CD4-positive, alpha-beta memory T cell (primary cell): ENCODE data around the gene S100A16. TPM values are rescaled to one million over a fixed set of nuclear protein-coding genes. Genes with fewer than 3 reads are reported as not detected.
A peak's percentile ranks its signal among the peaks of the same experiment; 100 is the strongest.

ENCODE experiments used
- CTCF ChIA-PET: fragments of 350-600 bp; sonication (Branson Sonifier 250); formaldehyde crosslinking; loops from one replicate; lab custom pipeline; 2021; ENCODE audit warnings: inconsistent platforms; ENCODE audit not compliant: partially characterized antibody; lab: Charles Lee
- POLR2A ChIA-PET: fragments of 350-600 bp; sonication (Branson Sonifier 250); formaldehyde crosslinking; loops from one replicate; lab custom pipeline; 2021; ENCODE audit not compliant: partially characterized antibody; lab: Charles Lee
- DNase-seq, 5 donors: peaks; one replicate each; pipeline versions ENCODE4 v3.0.0 to v3.0.0-alpha.2; 2020 to 2022; ENCODE audit warnings: mixed read lengths in 1 of 5
- H3K27ac ChIP-seq: one replicate; pipeline ENCODE4 v1.7.0; 2013; ENCODE audit warnings: low read depth, low read length
- H3K27me3 ChIP-seq: 2 replicates; pipeline ENCODE4 v1.7.0; 2013; ENCODE audit warnings: mild to moderate bottlenecking, low read length, moderate library complexity; ENCODE audit not compliant: insufficient read depth
- H3K36me3 ChIP-seq: 2 replicates; pipeline ENCODE4 v1.7.0; 2013; ENCODE audit warnings: mild to moderate bottlenecking, low read length, moderate library complexity; ENCODE audit not compliant: insufficient read depth
- H3K4me1 ChIP-seq: 2 replicates; pipeline ENCODE4 v1.7.0; 2013; ENCODE audit warnings: mild to moderate bottlenecking, low read length, moderate library complexity; ENCODE audit not compliant: insufficient read depth
- H3K4me3 ChIP-seq, 2 donors: one replicate each; pipeline ENCODE4 v1.7.0; 2013; ENCODE audit warnings: low read length in 2 of 2, mild to moderate bottlenecking in 1 of 2
- H3K9me3 ChIP-seq, 2 donors: one replicate each; pipeline ENCODE4 v1.7.0; 2013; ENCODE audit warnings: low read length in 2 of 2, control low read depth in 1 of 2; ENCODE audit not compliant: control insufficient read depth in 1 of 2
- H3K27ac Mint-ChIP-seq, 7 donors: one replicate each; pipeline ENCODE4 v1.8.0; 2020 to 2021; ENCODE audit warnings: mixed read lengths in 7 of 7, mild to moderate bottlenecking in 6 of 7, inconsistent platforms in 3 of 7, moderate library complexity in 3 of 7
- H3K27me3 Mint-ChIP-seq, 2 donors: one replicate each; pipeline ENCODE4 v1.8.0; 2020 to 2021; ENCODE audit warnings: mixed read lengths in 2 of 2
- H3K36me3 Mint-ChIP-seq, 2 donors: one replicate each; pipeline ENCODE4 v1.8.0; 2020 to 2021; ENCODE audit warnings: mixed read lengths in 2 of 2, inconsistent platforms in 1 of 2, mild to moderate bottlenecking in 1 of 2
- H3K4me1 Mint-ChIP-seq, 4 donors: one replicate each; pipeline ENCODE4 v1.8.0; 2020 to 2021; ENCODE audit warnings: mixed read lengths in 4 of 4, mild to moderate bottlenecking in 1 of 4
- H3K4me3 Mint-ChIP-seq, 8 donors: one replicate each; pipeline ENCODE4 v1.8.0; 2020 to 2021; ENCODE audit warnings: mixed read lengths in 8 of 8, mild to moderate bottlenecking in 7 of 8, moderate library complexity in 6 of 8, inconsistent platforms in 3 of 8
- H3K9me3 Mint-ChIP-seq, 8 donors: one replicate each; pipeline ENCODE4 v1.8.0; 2020 to 2021; ENCODE audit warnings: mixed read lengths in 8 of 8, mild to moderate bottlenecking in 5 of 8, inconsistent platforms in 3 of 8, moderate library complexity in 1 of 8
- intact Hi-C: fragments of 100-400 bp; cut with micrococcal nuclease; formaldehyde crosslinking; loops from one replicate; pipeline ENCODE4 v1.15.1; 2023
- polyA plus RNA-seq, 2 donors: library from polyadenylated mRNA; unstranded; fragments of 300-500 nt; fragmentation: Illumina TruSeq; gene quantifications; one replicate each; pipeline ENCODE4 v1.2.3, GENCODE V29; 2021
- total RNA-seq, 2 experiments: library from RNA; stranded (reverse); gene quantifications; one replicate each; pipeline ENCODE4 v1.2.3, GENCODE V29; 2021

Gene S100A16
- total and polyA plus RNA-seq, 4 experiments from 2014 or later, result not detected

DNA sequence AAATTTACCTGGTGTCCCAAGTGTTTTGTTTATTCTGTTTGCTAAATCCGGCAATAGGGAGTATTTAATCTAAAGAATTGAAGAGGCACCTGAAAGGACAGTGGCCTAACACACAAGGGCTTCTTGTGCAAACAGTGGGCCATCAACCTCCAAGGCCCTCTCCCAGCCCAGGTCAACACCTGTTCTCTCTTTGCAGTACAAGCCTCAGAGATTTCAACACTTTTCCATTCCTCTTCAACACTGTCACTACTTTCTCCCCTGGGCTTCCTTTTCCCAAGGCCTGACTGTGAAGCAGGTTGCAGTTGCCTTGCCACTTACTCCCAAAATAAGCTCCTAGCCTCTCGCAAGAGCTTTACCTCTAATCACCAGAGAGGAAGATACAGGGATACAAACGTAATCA is 42.4 kb upstream of the S100A16 start:
- Mint-ChIP-seq H3K27ac (peak overlapping the region in 1 of 7 donors; percentile 10), H3K9me3 (no peaks in the 10 kb centered on the region), H3K36me3 (peaks cover 0 to 6% of the 10 kb centered on the region in 2 donors), H3K4me1 (peaks cover 9 to 25% (median 14%) of the 10 kb centered on the region in 4 donors), H3K27me3 (no peaks in the 10 kb centered on the region), H3K4me3 (no peak overlapping the region)
- POLR2A ChIA-PET, result interaction anchor here (0.8 to 1.2 kb wide), 2 partner anchors 16 to 22 kb away, joined by 3 to 4 read pairs; partner anchors contain the start of gene CHTOP
- intact Hi-C loops, result no loop called here
- H3K4me3 ChIP-seq, result no peak overlapping the region
- no peak for DNase-seq
- peaks cover 19% of the 10 kb centered on the region for H3K4me1 ChIP-seq
- no peaks in the 10 kb centered on the region for H3K36me3 ChIP-seq
- no peaks in the 10 kb centered on the region for H3K27me3 ChIP-seq
- CTCF ChIA-PET, result no interaction called here
- no peaks in the 10 kb centered on the region for H3K9me3 ChIP-seq
- H3K27ac ChIP-seq, result no peak overlapping the region

DNA sequence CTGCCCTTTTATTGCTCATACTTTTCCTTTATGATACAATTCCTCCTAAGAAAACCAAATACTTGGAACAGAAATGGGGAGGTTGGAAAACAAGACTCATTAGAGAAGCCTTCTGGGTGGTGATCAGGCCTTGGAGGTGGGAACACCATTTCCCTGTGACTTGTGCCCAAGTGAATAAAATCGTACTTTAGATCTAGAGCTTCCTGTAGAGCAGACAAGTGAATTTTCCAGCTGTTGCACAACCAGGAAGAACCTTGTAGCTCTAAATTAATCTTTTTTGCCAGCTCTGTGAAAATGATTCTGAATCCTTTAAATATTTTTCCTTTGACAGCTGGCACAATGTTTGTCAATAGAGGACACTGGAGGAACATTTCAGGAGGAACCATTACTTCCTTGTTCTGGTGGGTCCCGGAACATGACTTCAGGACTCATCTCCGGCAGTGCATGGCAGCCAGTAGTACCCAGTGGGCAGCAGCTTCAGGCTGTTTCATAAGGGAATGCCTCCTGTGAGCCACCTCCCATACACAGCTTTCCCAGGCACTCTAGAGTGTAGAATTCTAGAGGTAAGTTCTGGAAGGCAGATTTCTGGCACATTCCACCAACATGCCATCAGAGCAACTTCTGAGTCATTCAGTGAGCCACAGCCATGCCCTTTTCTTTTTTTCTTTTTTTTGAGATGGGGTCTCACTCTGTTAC is 40.0 kb upstream of the S100A16 start:
- H3K27ac ChIP-seq, result no peak overlapping the region
- peaks cover 18% of the 10 kb centered on the region for H3K4me1 ChIP-seq
- no peak overlapping the region for H3K4me3 ChIP-seq
- CTCF ChIA-PET, result interaction anchor here (1.7 to 2.4 kb wide), 2 partner anchors 10 to 14 kb away, joined by 5 read pairs; no protein-coding TSS in a partner anchor
- Mint-ChIP-seq H3K4me3 (no peak overlapping the region), H3K27me3 (no peaks in the 10 kb centered on the region), H3K9me3 (no peaks in the 10 kb centered on the region), H3K36me3 (peaks cover 0 to 2% of the 10 kb centered on the region in 2 donors), H3K27ac (peak overlapping the region in 2 of 7 donors; percentile 44 to 53), H3K4me1 (peaks cover 10 to 29% (median 15%) of the 10 kb centered on the region in 4 donors)
- no peaks in the 10 kb centered on the region for H3K36me3 ChIP-seq
- no peaks in the 10 kb centered on the region for H3K9me3 ChIP-seq
- DNase-seq, result no peak
- intact Hi-C loops, result no loop called here
- POLR2A ChIA-PET, result interaction anchor here (1.0 kb wide), 1 partner anchor 13 kb away, joined by 3 read pairs; no protein-coding TSS in a partner anchor
- H3K27me3 ChIP-seq, result no peaks in the 10 kb centered on the region

DNA sequence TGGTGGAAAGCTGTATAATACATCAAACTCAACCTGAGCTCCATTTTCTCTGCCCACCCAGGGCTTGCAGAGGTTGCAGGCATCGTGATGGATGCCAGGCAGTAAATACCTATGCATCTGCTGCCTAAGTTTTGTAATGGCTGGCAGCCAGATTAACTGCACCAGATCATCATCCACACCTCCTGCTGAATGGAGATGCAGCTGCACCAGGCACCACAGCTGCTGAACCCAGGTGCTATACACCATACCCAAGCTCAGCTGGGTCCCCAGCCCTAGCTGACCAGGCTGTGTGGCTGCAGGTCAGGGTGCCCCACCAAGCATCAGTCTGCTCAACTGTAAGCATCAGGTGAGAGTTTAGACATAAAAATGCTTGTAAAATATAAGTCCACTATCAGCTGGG is 38.8 kb upstream of the S100A16 start:
- Histone ChIP-seq H3K9me3 (no peaks in the 10 kb centered on the region), H3K4me3 (no peak overlapping the region), H3K27ac (no peak overlapping the region), H3K4me1 (peaks cover 16% of the 10 kb centered on the region), H3K27me3 (no peaks in the 10 kb centered on the region), H3K36me3 (no peaks in the 10 kb centered on the region)
- CTCF ChIA-PET, result interaction anchor here (1.7 to 2.4 kb wide), 2 partner anchors 9 to 13 kb away, joined by 5 read pairs; no protein-coding TSS in a partner anchor
- POLR2A ChIA-PET, result interaction anchor here (0.6 to 1.2 kb wide), 5 partner anchors 8 to 76 kb away, joined by 3 read pairs; partner anchors contain the start of genes CHTOP and INTS3
- Mint-ChIP-seq H3K9me3 (no peaks in the 10 kb centered on the region), H3K27ac (no peak overlapping the region), H3K27me3 (no peaks in the 10 kb centered on the region), H3K36me3 (peaks cover 0 to 8% of the 10 kb centered on the region in 2 donors), H3K4me1 (peaks cover 13 to 37% (median 20%) of the 10 kb centered on the region in 4 donors), H3K4me3 (no peak overlapping the region)
- no peak for DNase-seq
- intact Hi-C loops, result no loop called here

DNA sequence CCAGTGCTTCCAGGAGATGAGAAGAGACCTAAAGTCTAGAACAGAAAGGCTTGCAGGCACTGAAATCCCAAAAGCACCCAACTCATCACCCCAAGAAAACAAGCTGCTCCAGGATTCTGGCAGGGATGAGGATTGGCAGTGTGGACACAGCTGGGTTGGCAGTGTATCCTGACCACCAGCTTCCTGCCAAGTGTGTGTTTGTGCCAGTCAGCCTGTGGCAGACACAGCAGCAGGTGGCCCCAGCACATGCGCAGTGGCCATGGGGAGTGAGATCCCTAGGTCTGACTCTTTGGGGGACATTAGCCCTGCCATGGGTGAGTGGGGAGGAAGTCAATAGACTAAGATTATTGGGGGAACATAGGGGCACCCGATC is 36.9 kb upstream of the S100A16 start:
- intact Hi-C loops, result no loop called here
- H3K36me3 ChIP-seq, result peaks cover 13% of the 10 kb centered on the region
- no peaks in the 10 kb centered on the region for H3K9me3 Mint-ChIP-seq
- H3K9me3 ChIP-seq, result no peaks in the 10 kb centered on the region
- ChIA-PET POLR2A (interaction anchor here (0.8 to 8.9 kb wide), 4 partner anchors 9 to 21 kb away, joined by 4 to 80 read pairs (median 6); partner anchors contain the start of genes CHTOP, ILF2 and SNAPIN), CTCF (interaction anchor here (1.0 to 1.5 kb wide), 3 partner anchors 28 to 327 kb away, joined by 3 to 4 read pairs (median 3); no protein-coding TSS in a partner anchor)
- DNase-seq, result no peak
- H3K4me3 Mint-ChIP-seq, result peak overlapping the region in 7 of 8 donors; percentile 35 to 76 (median 61)
- H3K4me3 ChIP-seq, result no peak overlapping the region
- H3K27me3 Mint-ChIP-seq, result no peaks in the 10 kb centered on the region
- H3K4me1 ChIP-seq, result peaks cover 26% of the 10 kb centered on the region
- H3K4me1 Mint-ChIP-seq, result peaks cover 23 to 48% (median 33%) of the 10 kb centered on the region in 4 donors
- no peaks in the 10 kb centered on the region for H3K27me3 ChIP-seq
- peaks cover 10 to 27% of the 10 kb centered on the region in 2 donors for H3K36me3 Mint-ChIP-seq
- H3K27ac Mint-ChIP-seq, result peak overlapping the region in 6 of 7 donors; percentile 54 to 91 (median 88)
- H3K27ac ChIP-seq, result peak overlapping the region; percentile 17

DNA sequence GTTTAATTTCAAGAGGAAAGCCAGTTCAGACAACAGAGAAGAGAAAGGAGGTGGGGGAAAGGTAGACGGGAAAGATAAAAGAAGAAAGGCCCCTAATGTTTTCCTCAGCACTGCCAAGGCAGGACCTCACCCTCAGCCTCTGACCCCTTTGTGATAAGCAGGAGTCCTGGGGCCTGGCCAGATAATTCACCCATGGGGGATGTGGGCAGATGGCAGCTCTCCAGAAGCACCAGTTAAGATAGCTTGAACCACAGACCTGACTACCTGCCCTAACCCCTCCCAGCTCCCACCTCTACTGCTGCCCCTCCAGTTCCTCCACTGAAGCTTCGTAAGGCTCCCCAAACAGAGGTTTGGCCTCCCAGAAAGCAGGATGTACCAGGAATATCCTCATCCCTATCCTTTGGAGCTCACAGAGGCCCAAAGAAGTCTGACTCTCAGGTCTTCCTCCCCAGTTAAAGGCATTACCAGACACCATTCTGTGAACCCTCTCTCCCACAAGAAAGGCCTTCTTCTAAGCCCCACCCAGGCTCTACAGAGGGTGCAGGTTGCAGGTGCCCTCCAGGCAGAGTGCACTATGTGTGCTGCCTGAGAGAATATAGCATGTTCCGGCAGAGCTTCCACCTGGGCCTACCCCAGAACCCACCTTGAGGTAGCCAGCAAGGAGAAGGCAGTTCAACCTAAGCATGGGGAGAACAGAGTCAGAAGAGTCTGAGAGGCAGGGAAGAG is 36.4 kb upstream of the S100A16 start:
- H3K27me3 Mint-ChIP-seq, result no peaks in the 10 kb centered on the region
- ChIA-PET CTCF (interaction anchor here (1.0 to 1.5 kb wide), 3 partner anchors 28 to 327 kb away, joined by 3 to 4 read pairs (median 3); no protein-coding TSS in a partner anchor), POLR2A (interaction anchor here (0.6 to 8.9 kb wide), 5 partner anchors 9 to 23 kb away, joined by 4 to 80 read pairs (median 6); partner anchors contain the start of genes CHTOP, ILF2 and SNAPIN)
- peak overlapping the region; percentile 17 for H3K27ac ChIP-seq
- no peaks in the 10 kb centered on the region for H3K9me3 ChIP-seq
- H3K4me3 Mint-ChIP-seq, result peak overlapping the region in 7 of 8 donors; percentile 35 to 76 (median 61)
- H3K36me3 ChIP-seq, result peaks cover 18% of the 10 kb centered on the region
- intact Hi-C loops, result no loop called here
- no peaks in the 10 kb centered on the region for H3K27me3 ChIP-seq
- H3K4me3 ChIP-seq, result no peak overlapping the region
- H3K4me1 ChIP-seq, result peaks cover 28% of the 10 kb centered on the region
- peaks cover 16 to 32% of the 10 kb centered on the region in 2 donors for H3K36me3 Mint-ChIP-seq
- peaks cover 27 to 54% (median 38%) of the 10 kb centered on the region in 4 donors for H3K4me1 Mint-ChIP-seq
- no peaks in the 10 kb centered on the region for H3K9me3 Mint-ChIP-seq
- peak overlapping the region; percentile 60 to 91 (median 88) for H3K27ac Mint-ChIP-seq
- DNase-seq, result peak in 3 of 5 donors; percentile 20 to 32 (median 28)

DNA sequence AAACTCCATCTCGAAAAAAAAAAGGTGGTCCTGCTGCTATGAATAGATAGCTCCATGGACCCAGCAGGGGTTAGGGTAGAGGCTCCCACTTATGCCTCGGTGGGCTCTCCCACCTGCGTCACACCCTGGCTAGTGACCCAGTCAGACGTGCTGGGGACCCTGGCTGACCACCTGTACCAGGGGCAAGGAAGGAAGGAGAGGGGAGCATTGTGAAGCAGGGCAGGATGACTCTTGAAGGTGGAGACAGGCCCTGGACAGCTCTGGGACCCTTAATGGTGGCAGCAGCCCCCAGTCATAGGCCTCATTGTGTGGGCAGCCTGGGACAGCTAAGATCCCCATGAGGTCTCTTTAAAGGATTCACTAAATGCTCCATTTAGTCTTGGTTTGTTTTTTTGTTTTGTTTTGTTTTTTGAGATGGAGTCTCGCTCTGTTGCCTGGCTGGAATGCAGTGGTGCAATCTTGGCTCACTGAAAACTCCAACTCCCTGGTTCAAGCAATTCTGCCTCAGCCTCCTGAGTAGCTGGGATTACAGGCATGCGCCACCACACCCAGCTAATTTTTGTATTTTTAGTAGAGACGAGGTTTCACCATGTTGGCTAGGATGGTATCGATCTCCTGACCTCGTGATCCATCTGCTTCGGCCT is 35.2 kb upstream of the S100A16 start:
- Mint-ChIP-seq H3K36me3 (peaks cover 26 to 44% of the 10 kb centered on the region in 2 donors), H3K4me3 (no peak overlapping the region), H3K27me3 (no peaks in the 10 kb centered on the region), H3K9me3 (no peaks in the 10 kb centered on the region), H3K27ac (peak overlapping the region in 5 of 7 donors; percentile 10 to 85 (median 66)), H3K4me1 (peaks cover 36 to 62% (median 48%) of the 10 kb centered on the region in 4 donors)
- intact Hi-C loops, result no loop called here
- ChIA-PET CTCF (interaction anchor here (1.0 to 1.7 kb wide), 3 partner anchors 13 to 138 kb away, joined by 3 to 6 read pairs (median 4); no protein-coding TSS in a partner anchor), POLR2A (interaction anchor here (0.7 to 8.9 kb wide), 5 partner anchors 10 to 330 kb away, joined by 3 to 80 read pairs (median 13); partner anchors contain the start of genes CHTOP, INTS3, JTB and SNAPIN)
- H3K4me1 ChIP-seq, result peaks cover 38% of the 10 kb centered on the region
- H3K27me3 ChIP-seq, result no peaks in the 10 kb centered on the region
- no peak for DNase-seq
- H3K9me3 ChIP-seq, result no peaks in the 10 kb centered on the region
- peaks cover 29% of the 10 kb centered on the region for H3K36me3 ChIP-seq
- no peak overlapping the region for H3K27ac ChIP-seq
- H3K4me3 ChIP-seq, result no peak overlapping the region
